GM18517 (cell line): Measurements from ENCODE around the gene ZFP2.
"Not testable (repeated sequence)": the region's sequence is repeated elsewhere in the genome, so short reads cannot be mapped to it uniquely, and the experiment has no call there.

Experiments used
- ATAC-seq: cut with Tn5 transposase; IDR thresholded peaks from one replicate; pipeline ENCODE4 v1.9.1; 2021; ENCODE audit warnings: mild to moderate bottlenecking, moderate library complexity; ENCODE audit not compliant: unreplicated experiment

The ZFP2 gene

DNA sequence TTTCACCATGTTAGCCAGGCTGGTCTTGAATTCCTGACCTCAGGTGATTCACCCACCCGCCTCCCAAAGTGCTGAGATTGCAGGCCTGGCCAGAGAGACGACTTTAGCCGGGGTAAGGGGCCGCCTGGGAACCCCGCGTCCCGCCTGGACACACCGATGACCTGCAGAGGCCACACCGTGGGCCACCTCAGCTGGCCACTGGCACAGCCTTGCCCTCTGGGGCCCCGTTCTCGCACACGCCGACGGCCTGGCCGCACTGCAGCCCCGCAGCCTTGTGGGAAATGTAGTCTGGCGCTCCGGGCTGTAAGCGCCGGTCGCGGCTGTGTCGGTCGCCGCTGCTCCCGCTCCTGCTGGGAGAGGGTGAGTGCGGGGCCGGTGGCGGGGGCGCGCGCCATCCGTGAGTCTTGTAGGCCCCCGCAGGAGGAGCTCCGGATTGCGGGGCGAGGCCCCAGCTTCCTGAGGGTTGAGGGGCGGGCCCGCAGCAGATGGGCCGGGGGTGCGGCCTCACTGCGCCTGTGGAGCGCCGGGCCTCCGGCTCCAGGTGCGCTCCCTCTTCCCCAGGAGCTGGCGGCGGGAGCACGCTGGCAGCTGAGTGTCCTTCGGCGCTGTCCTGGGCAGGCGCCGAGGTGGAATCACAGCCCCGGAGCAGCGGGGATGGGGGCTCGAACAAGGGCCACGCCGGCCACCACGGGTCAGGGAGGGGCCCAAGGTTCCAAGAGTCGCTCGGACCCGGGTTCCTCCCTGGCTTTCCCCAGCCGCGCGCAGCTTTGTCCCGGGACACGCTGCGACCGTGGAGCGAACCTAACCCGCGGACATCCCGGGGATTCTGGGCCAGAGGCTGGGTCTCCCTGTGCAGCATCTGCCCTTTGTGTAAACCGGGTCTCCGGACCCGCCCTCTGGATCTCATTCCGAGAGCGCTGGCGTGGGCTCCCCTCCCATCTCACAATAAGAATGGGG lies at the start of gene ZFP2:
TSS of gene ZFP2 (plus strand) at position 299 of the 957 bp plus-strand sequence. CDS start 35,401 bp downstream, outside the sequence.
- no peak for ATAC-seq

DNA sequence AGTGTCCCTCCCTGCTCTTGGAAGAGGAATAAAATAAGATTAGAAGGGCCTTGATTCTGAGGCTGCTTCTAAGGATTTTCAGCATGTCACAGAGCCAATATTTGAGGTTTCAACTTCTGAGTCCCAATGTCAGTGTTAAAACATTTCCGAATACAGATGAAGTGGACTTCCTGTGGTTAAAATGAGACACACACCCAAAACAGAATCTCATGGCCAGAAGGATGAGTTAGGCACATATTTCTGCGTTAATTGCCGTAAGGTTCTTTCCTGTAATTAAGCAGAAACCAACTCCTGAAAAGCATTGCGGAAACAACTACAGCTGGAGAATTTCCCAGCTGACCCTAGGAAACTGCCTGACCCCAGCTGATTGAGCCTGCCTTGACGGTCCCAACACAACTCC lies 46.4 kb upstream of the ZFP2 start:
- ATAC-seq = no peak

DNA sequence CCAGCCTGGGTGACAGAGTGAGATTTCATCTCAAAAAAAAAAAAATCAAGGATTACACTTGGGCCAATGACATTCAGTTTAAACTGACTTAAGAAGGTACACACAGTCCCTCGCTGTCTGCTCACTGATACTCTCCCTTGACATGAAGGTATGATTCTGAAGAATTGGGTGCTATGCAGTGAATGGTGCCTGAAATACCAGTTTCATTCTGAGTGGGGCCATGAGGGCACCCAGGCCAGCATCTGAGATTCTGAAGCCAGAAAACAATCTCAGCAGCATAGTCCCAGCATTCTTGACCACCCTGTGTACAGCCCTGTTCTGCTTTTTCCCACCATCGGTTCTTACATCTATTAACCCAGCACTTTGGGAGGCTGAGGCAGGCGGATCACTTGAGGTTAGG lies 43.8 kb upstream of the ZFP2 start:
- no peak for ATAC-seq

DNA sequence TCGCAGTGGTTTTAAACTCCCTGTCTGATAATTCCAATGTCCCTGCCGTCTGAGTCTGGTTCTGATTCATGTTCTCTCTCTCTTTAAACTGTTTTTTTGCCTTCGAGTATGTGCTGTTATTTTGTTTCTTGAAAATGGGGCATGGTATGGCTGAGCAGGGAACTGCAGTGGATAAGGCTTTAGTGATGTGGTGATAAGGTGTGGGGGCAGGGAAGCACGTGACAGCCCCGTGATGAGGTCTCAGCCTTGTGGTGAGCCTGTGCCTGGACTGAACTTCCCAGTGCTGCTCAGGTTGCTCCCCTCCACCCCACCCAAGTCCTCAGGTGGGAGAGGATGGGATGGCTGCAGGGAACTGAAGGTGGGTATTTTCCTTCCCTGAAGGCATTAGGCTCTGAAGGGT lies 41.4 kb upstream of the ZFP2 start:
- ATAC-seq = no peak

DNA sequence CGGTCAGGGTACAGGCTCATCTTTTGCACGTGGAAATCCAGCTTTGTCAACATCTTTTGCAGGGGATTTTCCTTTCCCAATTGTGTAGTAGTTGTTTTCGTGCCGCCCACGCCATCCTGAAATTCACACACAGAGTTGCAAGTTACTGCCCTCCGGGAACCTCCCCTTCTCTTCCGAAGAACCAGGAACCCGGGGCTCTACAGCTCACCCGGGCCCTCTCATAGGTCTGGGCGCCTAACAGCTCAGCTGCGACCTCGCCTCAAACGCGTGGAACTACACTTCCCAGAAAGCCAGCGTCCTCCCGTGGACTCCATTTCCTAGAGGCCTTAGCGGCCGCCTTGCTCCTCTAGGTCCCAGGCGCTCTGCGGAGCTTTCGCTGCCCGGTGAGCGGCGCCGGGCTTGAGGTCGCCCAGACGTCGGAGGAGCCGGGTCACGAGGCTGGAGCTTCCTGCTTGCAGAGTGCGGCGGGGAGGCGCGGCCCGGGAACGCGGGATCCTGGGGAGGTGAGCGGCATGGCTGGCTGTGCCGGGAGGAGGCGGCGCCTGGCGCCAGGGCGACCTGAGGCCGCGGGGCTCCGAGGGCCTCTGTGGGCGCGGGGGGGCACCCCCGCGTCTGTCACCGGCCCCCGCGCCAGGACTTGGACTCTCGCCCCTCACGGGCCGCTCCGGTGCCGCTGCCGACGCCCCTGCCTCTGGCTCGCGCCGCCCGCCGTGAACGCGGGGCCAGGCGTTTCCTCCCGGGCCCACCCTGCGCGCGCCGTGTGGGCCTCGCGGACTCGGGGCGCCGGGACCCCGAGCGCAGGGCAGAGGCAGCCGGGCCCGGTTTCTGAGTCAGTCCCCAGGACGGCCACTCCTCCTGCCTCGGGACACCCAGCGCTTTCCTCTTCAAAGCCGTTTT lies 35.8 kb upstream of the ZFP2 start, which contains the start of gene ZNF354B:
TSS of gene ZNF354B (plus strand) at position 329 of the 897 bp plus-strand sequence. CDS start 1,095 bp downstream, outside the sequence.
- ATAC-seq = peak; percentile 99

DNA sequence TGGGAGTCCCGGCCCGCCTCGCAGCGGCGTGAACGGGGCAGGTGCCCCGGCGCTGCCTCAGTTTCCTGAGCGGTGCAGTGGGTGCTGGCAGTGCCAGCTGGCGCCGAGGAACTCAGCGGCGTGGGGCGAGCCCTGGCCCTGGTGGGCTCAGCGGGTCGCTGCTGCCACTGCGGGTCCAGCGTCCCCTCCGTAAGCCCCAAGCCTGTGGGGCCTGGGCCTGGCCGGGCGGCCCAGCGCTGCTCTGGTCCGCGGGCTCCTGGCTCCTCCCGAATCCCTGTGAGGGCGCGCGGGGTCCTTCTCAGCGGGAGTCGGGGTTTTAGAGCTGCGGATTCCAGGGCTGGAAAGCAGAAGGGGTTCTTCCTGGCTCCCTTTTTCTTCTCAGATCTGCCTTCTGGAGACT lies 35.1 kb upstream of the ZFP2 start:
- not testable (repeated sequence) for ATAC-seq

DNA sequence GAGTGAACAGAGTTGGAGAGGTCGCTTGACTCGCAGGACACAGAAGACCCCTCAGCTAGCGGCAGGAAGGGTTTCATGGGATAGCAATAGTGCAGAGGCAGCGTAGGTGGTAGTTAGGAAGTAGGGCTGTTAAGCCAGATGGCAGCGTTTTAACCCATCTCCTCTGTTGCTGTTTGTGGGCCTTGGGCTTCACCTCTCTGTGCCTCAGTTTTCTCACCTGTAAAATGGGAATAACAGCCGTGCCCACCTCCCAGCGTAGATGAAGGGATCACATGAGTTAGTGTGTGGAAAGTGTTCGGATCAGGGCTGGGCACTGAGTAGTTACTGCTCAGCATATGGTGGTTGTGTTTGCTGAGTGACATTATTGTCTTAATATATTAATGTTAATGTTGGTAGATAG lies 34.1 kb upstream of the ZFP2 start:
- ATAC-seq = no peak

DNA sequence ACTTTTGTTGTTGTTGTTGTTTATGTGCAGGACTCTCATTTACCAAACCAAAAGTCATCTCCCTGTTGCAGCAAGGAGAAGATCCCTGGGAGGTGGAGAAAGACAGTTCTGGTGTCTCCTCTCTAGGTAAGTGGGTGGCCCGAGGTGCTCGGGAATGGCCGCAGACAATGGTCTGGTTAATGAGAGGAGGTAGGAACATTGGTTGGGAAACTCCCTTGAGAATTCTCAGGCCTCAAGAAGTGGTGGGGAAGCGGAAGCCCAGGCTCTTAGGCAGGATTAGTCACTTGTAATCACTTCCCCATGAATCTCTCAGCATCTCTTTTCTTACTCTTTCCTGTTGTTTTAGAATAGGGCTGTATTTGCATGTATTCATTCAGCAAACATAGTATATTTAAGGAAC lies 28.8 kb upstream of the ZFP2 start:
- no peak for ATAC-seq

DNA sequence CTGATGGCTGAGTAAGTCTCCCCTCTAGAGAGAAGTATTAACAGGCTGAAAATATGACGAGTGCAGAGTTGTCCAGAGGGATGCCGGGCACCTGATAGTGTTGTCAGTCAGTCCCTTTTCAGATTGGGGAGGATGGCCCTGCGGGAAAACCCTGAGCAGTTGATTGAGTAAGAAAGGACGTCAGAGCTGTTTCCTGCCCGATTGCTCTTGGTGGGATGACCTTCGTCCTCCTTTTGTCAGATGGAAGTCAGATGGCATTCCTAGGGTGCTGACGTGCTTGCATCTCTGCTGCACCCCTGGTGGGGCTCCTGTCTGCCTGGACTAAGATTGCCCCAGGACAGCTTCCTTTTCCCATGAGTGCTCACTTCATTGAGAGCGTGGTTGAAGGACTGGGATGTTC lies 26.1 kb upstream of the ZFP2 start:
- ATAC-seq = no peak

DNA sequence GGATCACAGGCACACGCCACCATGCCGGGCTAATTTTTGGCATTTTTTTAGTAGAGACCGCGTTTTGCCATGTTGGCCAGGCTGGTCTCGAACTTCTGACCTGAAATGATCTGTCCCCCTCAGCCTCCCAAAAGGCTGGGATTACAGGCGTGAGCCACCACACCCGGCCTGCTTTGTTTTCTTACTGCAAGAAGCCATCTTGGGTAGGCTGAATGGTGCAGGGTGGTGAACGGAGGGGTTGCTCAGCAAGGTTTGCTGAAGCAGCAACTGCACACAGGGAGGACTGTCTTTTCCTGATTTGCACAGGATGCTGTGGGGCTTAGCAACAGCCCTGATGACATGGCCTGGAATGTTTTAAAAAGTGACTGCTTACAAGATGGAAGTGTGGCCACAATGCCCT lies 25.3 kb upstream of the ZFP2 start:
- no peak for ATAC-seq

DNA sequence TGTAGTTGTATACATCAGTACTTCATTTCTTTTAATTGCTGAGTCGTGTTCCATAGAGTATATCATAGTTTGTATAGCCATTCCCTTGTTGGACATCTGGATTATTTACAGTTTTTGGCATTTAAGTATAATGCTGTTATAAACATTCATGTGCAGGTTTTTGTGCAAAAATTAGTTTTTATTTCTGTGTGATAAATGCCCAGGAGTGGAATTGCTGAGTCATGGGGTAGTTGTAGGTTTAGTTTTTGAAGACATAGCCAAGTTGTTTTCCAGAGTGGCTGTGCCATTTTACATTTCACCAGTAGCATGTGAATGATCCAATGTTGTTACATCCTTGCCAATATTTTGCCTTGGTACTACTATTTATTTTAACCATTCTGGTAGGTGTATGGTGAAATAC lies 23.4 kb upstream of the ZFP2 start:
- no peak for ATAC-seq

DNA sequence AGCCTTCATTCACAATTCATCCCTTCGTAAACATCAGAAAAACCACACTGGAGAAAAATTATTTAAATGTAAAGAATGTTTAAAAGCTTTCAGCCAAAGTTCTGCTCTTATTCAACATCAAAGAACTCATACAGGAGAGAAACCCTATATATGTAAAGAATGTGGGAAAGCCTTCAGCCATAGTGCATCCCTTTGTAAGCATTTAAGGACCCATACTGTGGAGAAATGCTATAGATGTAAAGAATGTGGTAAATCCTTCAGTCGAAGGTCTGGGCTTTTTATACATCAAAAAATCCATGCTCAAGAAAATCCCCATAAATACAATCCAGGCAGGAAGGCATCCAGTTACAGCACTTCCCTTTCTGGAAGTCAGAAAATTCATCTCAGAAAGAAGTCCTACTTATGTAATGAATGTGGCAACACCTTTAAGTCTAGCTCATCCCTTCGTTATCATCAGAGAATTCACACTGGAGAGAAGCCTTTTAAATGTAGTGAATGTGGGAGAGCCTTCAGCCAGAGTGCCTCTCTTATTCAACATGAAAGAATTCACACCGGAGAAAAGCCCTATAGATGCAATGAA lies 12.5 kb upstream of the ZFP2 start:
- ATAC-seq = not testable (repeated sequence)

DNA sequence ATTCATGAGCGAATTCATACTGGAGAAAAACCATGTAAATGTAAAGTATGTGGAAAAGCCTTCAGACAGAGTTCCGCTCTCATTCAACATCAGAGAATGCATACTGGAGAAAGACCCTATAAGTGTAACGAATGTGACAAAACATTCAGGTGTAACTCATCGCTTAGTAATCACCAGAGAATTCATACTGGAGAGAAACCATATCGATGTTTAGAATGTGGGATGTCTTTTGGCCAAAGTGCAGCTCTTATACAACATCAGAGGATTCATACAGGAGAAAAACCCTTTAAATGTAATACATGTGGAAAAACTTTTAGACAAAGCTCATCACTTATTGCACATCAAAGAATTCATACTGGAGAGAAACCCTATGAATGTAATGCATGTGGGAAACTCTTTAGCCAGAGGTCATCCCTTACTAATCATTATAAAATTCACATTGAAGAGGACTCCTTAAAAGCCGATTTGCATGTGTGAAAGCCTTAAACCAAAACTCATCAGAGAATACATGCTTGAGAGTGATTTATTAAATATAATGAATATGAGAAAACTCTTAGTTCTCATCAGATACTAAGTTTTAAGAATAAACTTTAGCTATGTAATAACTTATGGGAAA lies 11.8 kb upstream of the ZFP2 start:
- ATAC-seq = no peak

DNA sequence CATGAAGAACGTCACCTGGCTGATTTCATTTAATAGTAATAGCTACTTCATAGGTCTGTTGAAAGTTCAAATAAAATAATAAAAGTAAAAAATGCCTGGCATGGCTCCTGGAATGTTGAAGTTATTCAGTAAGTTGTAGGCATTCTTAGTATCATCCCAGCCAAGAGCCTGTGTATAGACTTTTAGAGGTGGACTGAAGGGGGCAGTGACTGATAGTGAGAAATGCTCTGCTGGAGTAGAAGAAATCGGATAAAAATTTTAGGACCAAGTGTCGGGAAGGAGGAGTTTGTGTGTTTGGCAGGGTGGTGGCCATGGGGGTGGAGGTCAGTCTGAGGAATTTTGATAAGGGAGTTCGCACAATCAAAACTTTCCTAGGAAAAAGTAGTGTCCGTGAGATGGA lies 3.6 kb downstream of the ZFP2 start:
- ATAC-seq = no peak

DNA sequence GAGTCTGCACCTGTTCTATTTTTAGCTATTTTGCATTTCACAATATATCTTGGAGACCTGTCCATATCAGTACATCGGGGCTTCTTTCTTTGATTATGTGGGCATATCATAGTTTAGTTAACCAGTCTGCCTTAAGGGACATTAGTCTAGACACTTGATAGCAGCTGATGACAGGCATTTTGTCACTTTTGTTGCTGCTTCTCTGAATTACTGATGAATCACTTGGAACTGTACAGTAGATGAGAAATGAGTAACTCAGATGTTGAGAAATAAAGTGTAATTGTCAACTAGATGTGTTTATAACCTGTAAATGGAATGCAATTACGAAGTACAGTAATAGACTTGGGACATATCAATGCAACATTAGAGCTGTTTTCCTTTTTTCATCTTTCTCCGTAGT lies 7.1 kb downstream of the ZFP2 start:
- ATAC-seq = no peak

DNA sequence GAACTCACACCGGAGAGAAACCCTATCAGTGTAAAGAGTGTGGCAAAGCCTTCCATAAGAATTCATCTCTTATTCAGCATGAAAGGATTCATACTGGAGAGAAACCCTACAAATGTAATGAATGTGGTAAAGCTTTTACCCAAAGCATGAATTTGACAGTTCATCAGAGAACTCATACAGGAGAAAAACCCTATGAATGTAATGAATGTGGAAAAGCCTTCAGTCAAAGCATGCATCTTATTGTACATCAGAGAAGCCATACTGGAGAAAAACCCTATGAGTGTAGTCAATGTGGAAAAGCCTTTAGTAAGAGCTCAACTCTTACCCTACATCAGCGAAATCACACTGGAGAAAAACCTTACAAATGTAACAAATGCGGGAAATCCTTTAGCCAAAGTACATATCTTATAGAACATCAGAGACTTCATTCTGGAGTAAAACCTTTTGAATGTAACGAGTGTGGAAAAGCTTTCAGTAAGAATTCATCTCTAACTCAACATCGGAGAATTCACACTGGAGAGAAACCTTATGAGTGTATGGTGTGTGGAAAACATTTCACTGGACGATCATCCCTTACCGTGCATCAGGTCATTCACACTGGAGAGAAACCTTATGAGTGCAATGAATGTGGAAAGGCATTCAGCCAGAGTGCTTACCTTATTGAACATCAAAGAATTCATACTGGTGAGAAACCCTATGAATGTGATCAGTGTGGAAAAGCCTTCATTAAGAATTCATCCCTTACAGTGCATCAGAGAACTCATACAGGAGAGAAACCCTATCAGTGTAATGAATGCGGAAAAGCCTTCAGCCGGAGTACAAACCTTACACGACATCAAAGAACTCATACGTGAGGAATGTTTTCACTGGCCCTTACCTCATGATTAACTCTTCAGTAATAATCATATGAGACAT lies 36.4 kb downstream of the ZFP2 start:
- no peak for ATAC-seq

DNA sequence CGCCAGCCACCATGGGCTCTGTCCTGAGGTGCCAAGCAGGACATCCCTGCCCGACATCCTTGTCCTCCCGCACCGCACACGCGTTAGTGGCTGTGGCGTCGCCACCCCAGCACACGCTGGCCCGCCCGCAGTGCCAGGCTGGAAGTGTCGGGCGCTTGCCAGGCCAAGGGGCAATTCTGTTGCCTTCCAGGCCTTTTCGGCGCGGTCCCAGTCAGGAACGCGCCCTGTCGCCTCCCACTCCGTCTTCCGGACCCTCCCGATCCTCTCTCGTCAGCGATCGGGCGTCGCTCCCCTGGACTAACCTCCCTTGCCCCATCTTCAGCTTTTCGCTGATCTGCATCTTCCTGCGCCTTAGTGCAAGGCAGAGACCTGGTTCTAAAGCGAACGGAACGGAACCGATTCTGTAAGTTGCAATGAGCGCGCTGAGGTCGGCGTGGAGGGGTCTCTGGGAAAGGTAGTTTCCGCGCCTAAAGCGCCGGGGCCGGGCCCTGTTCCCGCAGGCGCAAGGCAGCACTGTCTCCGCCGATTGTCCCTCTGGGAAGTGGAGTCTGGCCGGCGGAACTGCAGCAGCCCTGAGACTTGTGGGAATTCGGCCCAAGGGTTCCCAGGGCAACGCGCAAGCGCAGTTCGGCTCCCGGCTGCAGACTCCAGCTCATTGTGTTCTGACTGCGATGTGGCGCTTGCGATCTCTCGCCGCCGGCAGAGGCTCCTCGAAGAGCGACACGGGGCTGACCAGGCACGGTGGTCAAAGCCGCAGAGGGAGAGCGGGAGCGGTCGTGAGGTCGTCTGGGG lies 45.1 kb downstream of the ZFP2 start, which contains the start of gene ZNF454:
TSS of gene ZNF454 (plus strand) at position 630 of the 792 bp plus-strand sequence. CDS start 1,594 bp downstream, outside the sequence.
- no peak for ATAC-seq

DNA sequence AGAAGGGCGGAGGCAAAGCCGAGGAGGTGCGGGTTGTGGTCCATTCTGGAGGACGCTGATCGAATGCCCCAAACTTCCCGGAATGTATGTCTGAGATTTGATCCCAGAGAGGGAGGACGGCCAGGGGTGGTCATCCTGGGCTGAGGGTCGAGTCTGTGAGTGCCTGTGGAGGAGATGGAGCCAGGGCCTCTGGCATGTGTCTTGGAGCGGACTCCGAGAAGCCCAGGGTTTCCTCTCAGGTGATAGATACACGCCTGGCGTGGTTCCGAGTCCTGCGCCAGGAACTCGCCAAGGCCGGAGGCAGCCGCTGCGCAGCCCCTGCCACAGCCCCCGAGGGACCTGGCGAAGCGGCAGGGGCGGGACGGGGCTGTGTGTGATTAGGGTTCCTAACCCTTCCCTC lies 45.6 kb downstream of the ZFP2 start:
- ATAC-seq = no peak
